ENCODE data around the gene GALNT7. TPM values are rescaled to one million over a fixed set of nuclear protein-coding genes. Genes with fewer than 3 reads are reported as not detected.

GALNT7 gene
- total RNA-seq, 1 donor from 2014 or later = 6.1 TPM

- Histone ChIP-seq H3K27me3 (ENCODE audit: low read depth) (no peaks in the 10 kb centered on the region), H3K4me1 (peaks cover 17% of the 10 kb centered on the region), H3K27ac (replicated peaks) (no peak overlapping the region), H3K36me3 (peaks cover 13% of the 10 kb centered on the region), H3K9me3 (replicated peaks) (no peaks in the 10 kb centered on the region), H3K4me3 (no peak overlapping the region)
- DNase-seq = no peak
- intact Hi-C loops (cut with micrococcal nuclease) = no loop called here
- TF ChIP-seq CTCF (IDR thresholded peaks at IDR 0.05; ENCODE audit: borderline replicate concordance) = peak; percentile 12
Measured at GRCh38 chr4:173317004-173317403, 148.4 kb downstream of the GALNT7 start.

- Histone ChIP-seq H3K27ac (replicated peaks) (no peak overlapping the region), H3K36me3 (peaks cover 18% of the 10 kb centered on the region), H3K27me3 (ENCODE audit: low read depth) (no peaks in the 10 kb centered on the region), H3K4me3 (no peak overlapping the region), H3K9me3 (replicated peaks) (no peaks in the 10 kb centered on the region), H3K4me1 (peaks cover 17% of the 10 kb centered on the region)
- no peak for DNase-seq
- TF ChIP-seq CTCF (IDR thresholded peaks at IDR 0.05; ENCODE audit: borderline replicate concordance) = no peak
- intact Hi-C loops (cut with micrococcal nuclease) = loop anchor here (2.0 kb wide), 1 partner anchor 99 kb away; no protein-coding TSS in a partner anchor
Measured at GRCh38 chr4:173318240-173318639, 149.6 kb downstream of the GALNT7 start.

- no peak overlapping the region for H3K27ac ChIP-seq (replicated peaks)
- intact Hi-C loops (cut with micrococcal nuclease) = loop anchor here (2.0 kb wide), 1 partner anchor 98 kb away; no protein-coding TSS in a partner anchor
- TF ChIP-seq CTCF (IDR thresholded peaks at IDR 0.05; ENCODE audit: borderline replicate concordance) = peak; percentile 63
Measured at GRCh38 chr4:173318648-173319211, 150.1 kb downstream of the GALNT7 start.

DNA sequence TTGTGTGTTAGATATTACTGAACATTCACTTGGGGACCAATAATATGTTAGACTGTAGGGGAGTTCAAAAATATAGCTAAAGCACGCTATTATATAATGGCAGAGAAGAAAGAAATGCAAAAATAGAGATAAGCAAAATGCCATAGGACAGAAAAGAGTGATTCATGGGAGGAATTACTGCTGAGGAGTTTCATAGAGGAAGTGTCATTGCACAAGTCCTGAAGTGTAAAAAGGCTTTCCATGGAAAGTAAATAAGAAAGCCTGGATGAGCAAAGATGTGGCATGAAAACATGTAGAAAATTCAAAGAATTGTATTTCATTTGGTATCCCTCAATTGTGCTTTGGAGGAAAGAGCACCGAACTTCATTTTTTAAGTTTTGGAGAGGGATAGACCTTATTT, 151.1 kb downstream of the GALNT7 start:
- no peaks in the 10 kb centered on the region for H3K9me3 ChIP-seq (replicated peaks)
- H3K27ac ChIP-seq (replicated peaks) = no peak overlapping the region
- TF ChIP-seq CTCF (IDR thresholded peaks at IDR 0.05; ENCODE audit: borderline replicate concordance) = no peak
- H3K4me3 ChIP-seq = no peak overlapping the region
- H3K36me3 ChIP-seq = peaks cover 14% of the 10 kb centered on the region
- H3K27me3 ChIP-seq (ENCODE audit: low read depth) = no peaks in the 10 kb centered on the region
- peaks cover 17% of the 10 kb centered on the region for H3K4me1 ChIP-seq
- DNase-seq = no peak
- intact Hi-C loops (cut with micrococcal nuclease) = loop anchor here (2.0 kb wide), 1 partner anchor 97 kb away; no protein-coding TSS in a partner anchor

More at GRCh38 chr4:173318648-173319211, 150.1 kb downstream of the GALNT7 start:
- no peak for DNase-seq
- Histone ChIP-seq H3K36me3 (peaks cover 18% of the 10 kb centered on the region), H3K27me3 (ENCODE audit: low read depth) (no peaks in the 10 kb centered on the region), H3K4me3 (no peak overlapping the region), H3K9me3 (replicated peaks) (no peaks in the 10 kb centered on the region), H3K4me1 (peaks cover 17% of the 10 kb centered on the region)

GRCh38 chr4:173325007-173325736, 156.6 kb downstream of the GALNT7 start:
- no peaks in the 10 kb centered on the region for H3K4me1 ChIP-seq
- intact Hi-C loops (cut with micrococcal nuclease) = no loop called here
- no peaks in the 10 kb centered on the region for H3K27me3 ChIP-seq (ENCODE audit: low read depth)
- no peaks in the 10 kb centered on the region for H3K9me3 ChIP-seq (replicated peaks)
- no peak for TF ChIP-seq CTCF (IDR thresholded peaks at IDR 0.05; ENCODE audit: borderline replicate concordance)
- peaks cover 37% of the 10 kb centered on the region for H3K36me3 ChIP-seq
- H3K4me3 ChIP-seq = no peak overlapping the region
- DNase-seq = no peak
- H3K27ac ChIP-seq (replicated peaks) = no peak overlapping the region
